ENCODE results near the gene ABHD18.
"Not testable (repeated sequence)": the region's sequence is repeated elsewhere in the genome, so short reads cannot be mapped to it uniquely, and the experiment has no call there.

ABHD18 gene

GRCh38 chr4:127965062-127965802 is at the start of gene ABHD18, which contains the start of gene MFSD8:
Gene ABHD18, plus strand, starts transcription at chr4:127965406. Its CDS starts 17,550 bp downstream, at chr4:127982956.
Gene MFSD8, minus strand, starts transcription at chr4:127965173. Its CDS starts 40 bp downstream, at chr4:127965133.
- peak within 1 kb of the TSS; percentile 93 for H3K27ac ChIP-seq
- DNase-seq (ENCODE audit: low read depth, low spot score): peak; percentile 97

- DNase-seq (ENCODE audit: low read depth, low spot score): no peak
These were observed 48.7 kb upstream of the ABHD18 start for GRCh38 chr4:127916512-127916911.

GRCh38 chr4:127917151-127917550 is 48.1 kb upstream of the ABHD18 start:
- H3K27ac ChIP-seq: no peak overlapping the region
- DNase-seq (ENCODE audit: low read depth, low spot score): no peak

More at GRCh38 chr4:127916512-127916911, 48.7 kb upstream of the ABHD18 start:
- no peak overlapping the region for H3K27ac ChIP-seq

GRCh38 chr4:127920521-127920920 is 44.7 kb upstream of the ABHD18 start:
- no peak overlapping the region for H3K27ac ChIP-seq
- no peak for DNase-seq (ENCODE audit: low read depth, low spot score)

- H3K27ac ChIP-seq: no peak overlapping the region
- DNase-seq (ENCODE audit: low read depth, low spot score): no peak
These were observed 43.0 kb upstream of the ABHD18 start for GRCh38 chr4:127922226-127922625.

GRCh38 chr4:127925720-127926119 is 39.5 kb upstream of the ABHD18 start:
- DNase-seq (ENCODE audit: low read depth, low spot score); H3K27ac ChIP-seq: not testable (repeated sequence)

- no peak overlapping the region for H3K27ac ChIP-seq
- DNase-seq (ENCODE audit: low read depth, low spot score): no peak
These were observed 35.0 kb upstream of the ABHD18 start for GRCh38 chr4:127930175-127930574.

- DNase-seq (ENCODE audit: low read depth, low spot score): not testable (repeated sequence)
These were observed 33.4 kb upstream of the ABHD18 start for GRCh38 chr4:127931836-127932235.

GRCh38 chr4:127936974-127937373 is 28.2 kb upstream of the ABHD18 start:
- H3K27ac ChIP-seq: no peak overlapping the region
- no peak for DNase-seq (ENCODE audit: low read depth, low spot score)

More at GRCh38 chr4:127931836-127932235, 33.4 kb upstream of the ABHD18 start:
- not testable (repeated sequence) for H3K27ac ChIP-seq

GRCh38 chr4:127957105-127957504 is 8.1 kb upstream of the ABHD18 start:
- no peak overlapping the region for H3K27ac ChIP-seq
- no peak for DNase-seq (ENCODE audit: low read depth, low spot score)

- H3K27ac ChIP-seq: no peak overlapping the region
- no peak for DNase-seq (ENCODE audit: low read depth, low spot score)
These were observed 5.4 kb upstream of the ABHD18 start for GRCh38 chr4:127959794-127960193.

- not testable (repeated sequence) for DNase-seq (ENCODE audit: low read depth, low spot score); H3K27ac ChIP-seq
These were observed 1.4 kb upstream of the ABHD18 start for GRCh38 chr4:127963633-127964398.

- H3K27ac ChIP-seq: peak overlapping the region; percentile 93
- not testable (repeated sequence) for DNase-seq (ENCODE audit: low read depth, low spot score)
These were observed 662 bp upstream of the ABHD18 start for GRCh38 chr4:127964426-127965061.

GRCh38 chr4:127965803-127966175 is 583 bp downstream of the ABHD18 start:
- DNase-seq (ENCODE audit: low read depth, low spot score): no peak

GRCh38 chr4:127967141-127967775 is 2.1 kb downstream of the ABHD18 start:
- H3K27ac ChIP-seq: no peak overlapping the region

More at GRCh38 chr4:127965803-127966175, 583 bp downstream of the ABHD18 start:
- peak overlapping the region; percentile 93 for H3K27ac ChIP-seq

GRCh38 chr4:127968586-127968985 is 3.4 kb downstream of the ABHD18 start:
- no peak for DNase-seq (ENCODE audit: low read depth, low spot score)

More at GRCh38 chr4:127967141-127967775, 2.1 kb downstream of the ABHD18 start:
- DNase-seq (ENCODE audit: low read depth, low spot score): no peak

GRCh38 chr4:127970925-127971324 is 5.7 kb downstream of the ABHD18 start:
- DNase-seq (ENCODE audit: low read depth, low spot score); H3K27ac ChIP-seq: not testable (repeated sequence)

More at GRCh38 chr4:127968586-127968985, 3.4 kb downstream of the ABHD18 start:
- no peak overlapping the region for H3K27ac ChIP-seq

- peak; percentile 88 for DNase-seq (ENCODE audit: low read depth, low spot score)
- peak overlapping the region; percentile 60 for H3K27ac ChIP-seq
These were observed 10.0 kb downstream of the ABHD18 start for GRCh38 chr4:127975121-127975770.

- no peak for DNase-seq (ENCODE audit: low read depth, low spot score)
- no peak overlapping the region for H3K27ac ChIP-seq
These were observed 13.7 kb downstream of the ABHD18 start for GRCh38 chr4:127978930-127979329.

- DNase-seq (ENCODE audit: low read depth, low spot score): no peak
- H3K27ac ChIP-seq: no peak overlapping the region
These were observed 17.2 kb downstream of the ABHD18 start for GRCh38 chr4:127982445-127982844.
